GM19035 (cell line): Measurements from ENCODE around the gene TMC6.
A peak's percentile ranks its signal among the peaks of the same experiment; 100 is the strongest.
"Not testable (repeated sequence)": the region's sequence is repeated elsewhere in the genome, so short reads cannot be mapped to it uniquely, and the experiment has no call there.

ENCODE experiments used
- ATAC-seq: cut with Tn5 transposase; IDR thresholded peaks from one replicate; pipeline ENCODE4 v1.9.1; 2021; ENCODE audit not compliant: unreplicated experiment

The TMC6 gene

DNA sequence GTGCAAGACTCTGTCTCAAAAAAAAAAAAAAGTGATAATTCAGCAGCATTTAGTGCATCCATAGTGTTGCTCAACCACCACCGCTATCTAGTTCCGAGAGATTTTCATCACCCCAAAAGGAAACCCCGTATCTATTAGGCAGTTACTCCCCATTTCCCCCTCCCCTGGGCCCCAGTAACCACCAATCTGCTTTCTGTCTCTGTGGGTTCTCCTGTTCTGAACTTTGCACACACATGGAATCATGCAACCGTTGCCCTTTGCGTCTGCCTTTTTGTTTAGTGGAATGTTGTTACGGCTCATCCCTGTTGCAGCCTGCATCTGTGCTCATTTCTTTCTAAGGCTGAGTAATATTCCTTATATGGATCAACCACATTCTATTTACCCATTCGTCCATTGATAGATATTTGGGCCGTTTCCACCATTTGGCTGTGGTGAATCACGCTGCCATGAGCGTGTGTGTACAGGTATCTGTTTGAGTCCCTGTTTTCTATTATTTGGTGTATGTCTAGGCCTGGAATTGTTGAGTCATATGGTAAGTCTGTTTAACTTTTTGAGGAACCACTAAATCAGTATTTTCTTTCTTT, 31.1 kb upstream of the TMC6 start:
- ATAC-seq = no peak

DNA sequence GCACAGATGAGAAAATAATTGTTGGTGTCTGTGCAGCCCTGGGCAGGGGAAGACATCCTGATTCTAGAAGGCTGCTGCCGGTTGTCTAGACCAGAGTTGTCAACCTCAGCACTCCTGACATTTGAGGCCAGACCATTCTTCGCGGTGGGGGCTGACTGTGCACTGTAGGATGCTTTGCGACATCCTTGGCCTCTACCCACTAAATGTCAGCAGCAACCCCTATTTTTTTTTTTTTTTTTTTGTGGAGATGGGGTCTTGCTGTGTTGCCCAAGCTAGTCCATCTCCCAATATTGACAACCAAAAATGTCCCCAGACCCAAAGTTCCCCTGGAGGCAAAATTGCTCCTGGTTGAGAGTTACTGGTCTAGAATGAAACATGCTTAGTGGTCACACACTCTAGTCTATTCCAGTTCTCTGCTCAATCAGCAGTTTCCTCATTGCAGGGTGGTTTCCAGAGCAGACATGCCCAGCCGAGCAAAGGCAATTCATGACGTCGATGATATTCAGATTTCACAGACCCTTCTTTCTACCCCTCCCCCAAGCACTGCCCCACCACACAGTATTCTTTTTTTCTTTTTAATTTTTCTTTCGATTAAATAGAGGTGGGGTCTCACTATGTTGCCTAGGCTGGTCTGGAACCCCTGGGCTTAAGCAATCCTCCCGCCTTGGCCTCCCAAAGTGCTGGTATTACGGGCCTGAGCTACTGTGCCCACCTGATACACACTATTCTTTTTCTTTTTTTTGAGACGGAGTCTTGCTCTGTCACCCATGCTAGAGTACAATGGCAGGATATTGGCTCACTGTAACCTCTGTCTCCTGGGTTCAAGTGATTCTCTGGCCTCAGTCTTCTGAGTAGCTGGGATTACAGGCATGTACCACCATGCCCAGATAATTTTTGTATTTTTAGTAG, 26.6 kb upstream of the TMC6 start:
- ATAC-seq = peak; percentile 67

DNA sequence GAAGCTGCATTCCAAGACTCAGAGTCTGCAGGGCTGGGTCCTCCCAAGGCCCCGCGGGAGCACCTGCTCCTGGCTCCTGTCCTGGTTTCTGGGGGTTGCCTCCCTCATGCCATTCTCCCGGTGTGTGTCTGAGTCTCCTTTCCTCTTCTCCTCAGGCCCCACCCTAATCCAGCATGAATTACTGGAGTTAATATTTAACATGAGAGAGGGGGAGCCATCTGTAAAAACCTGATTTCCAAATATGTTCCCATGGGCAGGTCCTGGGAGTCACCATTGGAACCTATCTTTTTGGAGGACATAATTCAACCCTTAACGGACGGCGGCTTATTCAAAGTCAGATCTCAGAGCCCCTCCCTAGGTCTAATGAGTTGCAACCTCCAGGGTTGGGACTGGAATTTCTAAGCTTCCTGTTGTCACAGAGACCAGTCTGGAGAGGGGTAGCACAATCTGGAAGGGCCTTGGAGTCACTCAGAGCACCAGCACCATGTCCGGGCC, 23.0 kb upstream of the TMC6 start:
- no peak for ATAC-seq

DNA sequence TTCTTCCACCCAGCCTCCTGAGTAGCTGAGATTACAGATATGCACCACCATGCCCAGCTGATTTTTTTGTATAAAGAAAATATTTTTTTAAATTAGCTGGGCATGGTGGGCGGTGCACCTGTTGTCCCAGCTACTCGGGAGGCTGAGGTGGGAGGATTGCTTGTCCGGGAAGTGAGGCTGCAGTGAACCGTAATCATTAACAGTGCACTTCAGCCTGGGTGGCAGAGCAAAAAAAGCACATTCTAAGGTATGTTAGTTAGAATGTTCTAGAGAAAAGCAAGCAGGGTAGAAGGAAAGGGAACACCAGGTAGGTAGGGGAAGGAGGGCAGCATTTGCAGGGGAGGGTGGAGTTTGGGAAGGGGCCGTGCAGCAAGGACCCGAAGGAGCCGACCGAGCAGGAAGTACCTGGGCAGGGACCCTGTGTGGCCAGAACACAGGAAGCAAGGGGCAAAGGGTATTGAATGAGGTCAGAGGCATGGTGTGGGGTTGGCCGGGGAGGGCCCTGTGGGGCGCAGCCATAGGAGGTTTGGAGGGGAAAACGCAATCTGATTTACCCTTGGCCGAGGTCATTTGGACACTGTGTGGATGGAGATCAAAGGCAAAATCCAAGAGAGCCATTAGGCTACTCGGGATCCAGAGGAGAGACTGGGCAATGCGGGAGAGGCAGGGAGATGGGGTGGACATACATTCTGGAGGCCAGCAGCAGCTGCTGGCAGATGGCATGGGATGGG, 19.9 kb upstream of the TMC6 start:
- no peak for ATAC-seq

DNA sequence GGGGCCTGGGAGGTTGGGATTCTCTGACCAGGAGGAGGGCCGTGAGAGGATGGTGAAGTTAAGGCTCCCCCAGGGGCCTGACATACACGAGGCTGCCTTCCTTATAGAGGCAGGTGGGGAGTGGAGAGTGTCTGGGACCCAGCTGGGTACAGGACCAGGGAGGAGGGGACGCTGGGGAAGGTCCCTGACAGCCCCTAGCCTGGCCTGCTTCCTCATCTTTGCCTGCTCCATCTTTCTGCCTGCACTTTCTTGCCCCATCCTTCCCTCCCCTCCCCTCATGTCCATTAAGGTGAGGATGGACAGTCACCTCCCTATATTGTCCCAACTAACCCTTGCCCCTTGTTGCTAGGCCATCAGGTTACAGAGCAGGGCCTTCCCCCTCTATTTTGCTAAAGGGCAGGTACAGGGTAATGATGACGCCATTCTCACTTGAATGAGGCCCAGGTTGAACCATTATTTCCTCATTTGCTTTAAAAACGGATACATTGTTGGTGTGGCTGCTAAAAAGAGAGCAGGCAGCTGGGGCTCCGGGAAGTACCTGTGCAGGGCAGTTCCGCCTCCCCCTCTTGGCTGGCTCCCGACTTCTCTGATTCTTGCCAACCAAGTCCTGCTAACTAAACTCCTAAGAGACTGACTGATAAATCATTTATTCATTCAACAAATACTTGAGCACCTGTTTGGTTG, 18.9 kb upstream of the TMC6 start:
- peak; percentile 51 for ATAC-seq

DNA sequence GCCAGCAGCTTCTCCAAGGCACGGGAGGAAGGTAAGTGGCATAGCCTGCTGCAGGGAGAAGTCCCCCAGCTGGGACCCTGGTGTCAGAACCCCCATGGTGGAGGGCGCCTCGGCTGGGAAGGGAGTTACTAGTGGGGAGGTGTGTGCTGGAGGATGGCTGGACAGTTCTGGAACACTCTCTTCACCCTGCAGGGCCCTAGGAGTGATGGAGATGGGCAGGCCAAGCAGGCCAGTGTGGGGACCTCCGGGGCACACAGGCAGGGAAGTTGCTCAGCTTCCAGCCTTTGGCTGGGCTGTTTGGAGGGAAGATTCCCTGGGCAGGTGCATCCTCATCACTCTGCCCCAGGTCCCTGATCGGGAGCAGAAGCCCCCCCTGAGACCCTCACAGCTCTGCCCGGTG, 18.3 kb upstream of the TMC6 start:
- ATAC-seq = no peak

DNA sequence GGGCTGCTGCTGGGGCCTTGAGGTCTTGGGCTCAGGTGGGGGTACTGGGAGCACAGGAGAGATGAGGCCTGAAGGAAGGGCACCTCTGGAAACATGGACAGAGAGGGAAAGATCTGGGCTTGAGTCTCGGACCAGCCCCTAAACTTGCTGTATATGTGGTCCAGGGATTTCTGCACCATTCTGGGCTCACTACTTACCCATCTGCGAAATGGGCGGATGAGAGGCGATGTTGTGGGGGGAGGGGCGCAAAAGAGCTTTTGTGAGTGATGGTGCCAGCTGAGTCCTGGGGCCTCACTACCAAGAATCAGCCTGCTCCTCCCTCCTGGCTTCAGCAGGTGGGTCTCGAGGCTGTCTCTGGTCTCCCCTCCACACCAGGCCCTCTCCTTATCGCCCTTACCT, 17.9 kb upstream of the TMC6 start:
- no peak for ATAC-seq

DNA sequence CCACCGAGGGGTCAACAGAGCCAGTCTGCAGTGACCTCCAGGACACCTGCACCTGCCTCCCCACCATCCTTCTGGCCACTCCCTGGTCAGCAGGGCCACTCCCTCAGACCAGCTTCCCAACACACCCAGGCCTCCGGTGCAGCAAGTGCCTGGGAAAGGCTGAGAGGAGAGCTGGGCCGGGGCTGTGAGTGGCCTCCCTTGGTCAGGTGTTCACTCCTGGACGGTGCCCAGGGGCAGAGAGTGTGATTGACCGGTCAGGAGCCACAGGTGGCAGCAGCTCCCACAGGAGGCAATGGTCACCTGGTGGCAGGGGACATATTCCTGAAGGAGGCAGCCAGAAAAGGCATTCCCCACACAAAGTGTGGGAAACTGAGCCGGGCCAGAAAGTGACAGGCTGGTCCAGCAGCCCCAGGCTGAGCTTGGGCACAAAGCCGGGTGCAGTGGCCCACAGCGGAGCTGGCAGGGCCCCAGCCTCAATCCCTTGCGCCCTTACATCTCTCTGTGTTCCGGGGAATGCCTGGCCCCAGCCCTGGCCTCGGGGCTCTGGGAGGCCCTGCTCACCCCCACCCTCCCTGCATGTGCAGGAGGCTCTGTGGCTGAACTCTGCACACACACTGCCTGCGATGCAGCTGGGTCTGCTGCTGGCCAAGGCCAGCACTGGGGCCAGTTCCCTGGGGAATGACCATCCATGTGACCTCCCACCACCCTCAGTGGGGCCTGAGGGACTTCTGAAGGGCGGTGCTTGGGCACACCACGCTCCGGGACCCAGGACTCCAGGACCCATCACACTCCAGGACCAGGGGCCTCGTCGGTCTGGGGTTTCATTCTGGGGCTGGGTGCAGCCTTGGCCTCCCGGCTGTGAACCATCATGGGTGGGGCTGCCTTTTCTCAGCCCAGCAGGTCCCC, 16.4 kb upstream of the TMC6 start:
- ATAC-seq = no peak

DNA sequence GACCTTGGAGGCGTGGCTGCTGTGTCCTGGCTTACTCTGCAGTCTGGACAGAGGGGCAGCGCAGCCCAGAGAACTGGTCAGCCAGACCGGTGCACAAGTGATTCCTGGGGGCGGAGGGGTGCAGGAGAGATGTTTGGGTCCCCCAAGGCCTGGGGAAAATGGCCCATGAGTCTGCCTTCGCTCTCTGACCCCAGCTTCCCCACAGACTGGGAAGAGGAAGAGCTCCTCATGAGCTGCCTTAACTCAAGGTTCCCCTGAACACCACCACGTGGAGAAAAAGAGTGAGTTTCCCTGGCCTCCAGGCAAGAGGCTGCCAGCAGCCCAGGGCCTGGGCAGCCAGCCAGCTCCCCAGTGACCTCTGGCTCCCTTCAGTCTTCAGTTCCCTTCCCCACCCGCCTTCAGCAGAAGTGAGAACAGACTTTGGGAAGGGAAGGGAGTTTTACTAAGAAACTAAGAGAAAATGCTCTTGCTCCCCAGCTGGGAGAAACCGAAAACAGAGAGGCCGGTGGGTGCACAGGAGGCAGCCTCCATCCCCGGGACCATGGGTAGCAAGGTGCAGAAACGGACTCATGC, 15.7 kb upstream of the TMC6 start:
- no peak for ATAC-seq

DNA sequence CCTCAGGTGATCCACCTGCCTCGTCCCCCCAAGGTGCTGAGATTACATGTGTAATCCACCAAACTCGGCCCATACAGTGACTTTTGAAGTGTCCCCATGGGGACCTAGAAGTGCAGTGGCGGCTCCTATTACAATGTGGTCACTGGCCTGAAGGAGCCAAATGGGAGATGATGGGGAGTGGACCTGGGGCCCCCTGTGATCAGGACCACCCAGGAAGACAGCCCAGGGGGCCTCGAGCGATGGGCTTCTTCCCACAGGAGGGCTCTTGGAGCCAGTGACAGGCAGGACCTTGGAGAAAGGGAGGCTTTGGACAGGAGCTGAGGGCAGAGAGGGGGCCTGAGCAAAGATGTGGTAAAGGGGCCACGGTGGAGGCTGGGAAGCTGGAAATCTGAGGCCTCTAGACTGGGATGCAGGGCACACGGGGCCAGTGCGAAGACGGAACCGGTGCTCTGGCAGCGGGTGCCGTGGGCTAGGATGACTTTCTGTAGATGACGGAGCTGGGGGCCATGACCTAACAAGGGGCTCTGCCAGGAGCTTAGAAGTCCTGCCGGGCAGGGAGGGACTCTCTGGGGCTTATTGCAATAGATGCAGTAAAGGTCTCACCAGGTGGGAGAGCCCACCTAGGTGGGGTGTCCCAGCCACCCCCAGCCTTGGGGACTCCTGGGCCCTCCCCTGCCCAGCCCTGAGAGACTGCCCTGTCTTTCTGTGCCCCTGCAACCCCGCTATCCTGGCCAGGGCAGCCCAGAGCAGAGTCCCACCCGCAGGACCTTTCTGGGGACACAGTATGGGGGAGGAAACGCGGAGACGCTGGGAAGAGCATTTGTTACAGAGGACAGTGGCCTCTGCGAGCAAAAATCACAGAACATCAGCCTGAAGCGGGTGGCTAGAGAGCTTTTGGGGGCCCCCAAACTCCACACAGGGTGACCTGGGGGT, 14.9 kb upstream of the TMC6 start:
- ATAC-seq = no peak

DNA sequence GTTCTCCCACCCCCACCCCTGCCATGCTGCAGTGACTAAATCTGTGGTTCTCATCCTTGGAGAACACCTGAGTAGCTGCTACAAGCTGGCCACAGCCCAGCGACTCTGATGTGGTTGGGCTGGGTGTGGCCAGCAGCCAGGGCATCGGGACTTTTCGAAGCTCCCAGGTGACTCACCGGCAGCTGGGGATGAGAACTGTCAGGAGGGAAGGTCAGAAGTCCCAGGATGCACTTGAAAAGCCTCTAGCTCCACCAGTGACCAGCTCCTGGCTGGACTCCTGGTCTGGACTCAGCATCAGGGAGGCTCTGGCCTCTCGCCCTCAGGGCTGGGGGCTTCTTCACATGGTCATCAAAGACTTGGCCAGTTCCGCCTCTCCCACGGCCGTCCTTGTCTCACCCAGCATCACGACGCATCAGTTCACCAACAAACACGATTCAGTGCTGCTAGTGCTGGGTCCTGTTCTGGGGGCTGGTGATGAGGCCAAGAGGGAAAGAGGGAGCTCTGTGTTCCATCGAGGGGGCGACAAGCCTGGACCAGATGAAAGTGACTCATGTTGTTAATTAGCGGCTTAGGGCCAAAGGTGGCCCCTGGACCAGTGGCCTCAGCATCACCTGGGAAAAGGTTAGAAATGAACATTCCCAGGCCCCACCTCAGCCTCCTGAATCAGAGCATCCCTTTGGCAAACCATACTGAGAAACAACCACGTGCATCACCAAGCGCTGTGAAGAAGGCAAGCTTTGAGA, 13.7 kb upstream of the TMC6 start:
- ATAC-seq = no peak

DNA sequence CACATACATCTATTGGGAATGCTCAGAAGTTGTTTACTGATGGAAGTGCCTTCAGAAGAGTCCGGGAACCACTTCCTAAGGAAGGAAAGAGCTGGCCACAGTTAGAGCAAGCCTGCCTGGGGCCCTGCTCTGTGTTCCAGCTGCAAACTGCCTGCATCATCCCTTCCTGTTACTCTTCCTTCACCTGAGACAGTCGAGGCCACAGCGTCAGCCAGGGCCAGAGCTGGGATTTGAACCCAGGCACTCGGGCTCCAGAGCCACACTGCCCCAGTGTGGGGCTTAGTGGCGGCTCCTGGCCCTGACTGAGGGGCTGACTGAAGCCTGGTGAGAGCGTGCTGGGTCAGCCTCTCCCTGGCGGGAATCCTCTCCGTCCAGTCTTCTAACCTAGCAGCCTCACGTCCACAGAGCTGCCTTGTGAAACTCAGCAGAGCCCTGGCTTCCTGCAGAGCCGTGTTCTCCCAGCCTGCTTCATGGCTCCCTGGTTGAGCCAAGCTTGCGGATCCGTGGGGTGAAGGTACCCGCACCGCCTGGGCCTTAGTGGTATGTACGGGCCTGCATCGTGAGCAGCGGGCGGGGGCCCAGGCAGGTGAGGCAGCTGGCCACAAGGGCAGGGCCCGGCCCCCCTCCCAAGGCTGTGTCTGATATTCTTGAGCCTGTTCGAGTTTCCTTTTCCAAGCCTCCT, 13.0 kb upstream of the TMC6 start:
- no peak for ATAC-seq

DNA sequence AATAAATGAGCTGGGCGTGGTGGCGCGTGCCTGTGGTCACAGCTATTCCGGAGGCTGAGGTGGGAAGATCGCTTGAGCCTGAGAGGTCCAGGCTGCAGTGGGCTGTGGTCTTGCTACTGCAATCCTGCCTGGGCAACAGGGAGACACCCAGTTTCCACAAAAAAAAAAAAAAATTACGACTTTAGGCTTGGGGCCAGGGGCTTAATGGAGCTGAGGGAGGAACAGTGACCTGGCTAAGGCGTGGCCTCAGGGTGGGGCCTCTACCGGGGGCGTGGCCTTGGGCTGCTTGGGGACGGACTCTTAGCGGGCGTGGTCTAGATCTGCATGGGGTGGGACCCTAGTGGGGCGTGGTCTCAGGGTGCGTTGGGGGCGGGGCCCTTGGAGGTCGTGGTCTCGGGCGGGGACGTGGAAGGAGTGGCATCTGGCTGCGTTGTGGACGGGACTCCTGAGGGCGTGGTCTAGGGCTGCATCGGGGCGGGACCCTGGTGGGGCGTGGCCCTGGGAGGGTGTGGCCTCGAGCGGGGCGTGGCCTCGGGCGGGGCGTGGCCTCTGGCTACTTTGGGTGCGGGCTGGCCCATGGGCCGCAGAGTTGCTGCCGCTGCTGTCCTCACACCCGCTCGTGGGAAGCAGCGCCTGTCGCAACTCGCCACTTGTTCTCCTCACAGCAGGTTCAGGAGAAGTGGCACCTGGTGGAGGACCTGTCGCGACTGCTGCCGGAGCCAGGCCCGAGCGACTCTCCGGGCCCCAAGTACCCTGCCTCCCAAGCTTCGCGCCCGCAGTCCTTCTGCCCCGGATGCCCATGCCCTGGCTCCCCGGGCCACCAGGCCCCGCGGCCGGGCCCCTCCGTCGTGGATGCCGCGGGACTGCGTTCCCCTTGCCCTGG, 11.9 kb upstream of the TMC6 start:
- ATAC-seq = peak; percentile 81

DNA sequence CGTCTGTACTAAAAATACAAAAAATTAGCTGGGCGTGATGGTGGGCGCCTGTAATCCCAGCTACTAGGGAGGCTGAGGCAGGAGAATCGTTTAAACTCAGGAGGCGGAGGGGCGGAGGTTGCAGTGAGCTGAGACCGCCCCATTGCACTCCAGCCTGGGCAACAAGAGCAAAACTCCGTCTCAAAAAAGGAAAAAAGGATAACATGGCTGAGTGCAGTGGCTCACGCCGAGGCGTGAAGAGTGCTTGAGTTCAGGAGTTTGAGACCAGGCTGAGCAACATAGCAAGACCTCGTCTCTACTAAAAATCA, 11.3 kb upstream of the TMC6 start:
- not testable (repeated sequence) for ATAC-seq

DNA sequence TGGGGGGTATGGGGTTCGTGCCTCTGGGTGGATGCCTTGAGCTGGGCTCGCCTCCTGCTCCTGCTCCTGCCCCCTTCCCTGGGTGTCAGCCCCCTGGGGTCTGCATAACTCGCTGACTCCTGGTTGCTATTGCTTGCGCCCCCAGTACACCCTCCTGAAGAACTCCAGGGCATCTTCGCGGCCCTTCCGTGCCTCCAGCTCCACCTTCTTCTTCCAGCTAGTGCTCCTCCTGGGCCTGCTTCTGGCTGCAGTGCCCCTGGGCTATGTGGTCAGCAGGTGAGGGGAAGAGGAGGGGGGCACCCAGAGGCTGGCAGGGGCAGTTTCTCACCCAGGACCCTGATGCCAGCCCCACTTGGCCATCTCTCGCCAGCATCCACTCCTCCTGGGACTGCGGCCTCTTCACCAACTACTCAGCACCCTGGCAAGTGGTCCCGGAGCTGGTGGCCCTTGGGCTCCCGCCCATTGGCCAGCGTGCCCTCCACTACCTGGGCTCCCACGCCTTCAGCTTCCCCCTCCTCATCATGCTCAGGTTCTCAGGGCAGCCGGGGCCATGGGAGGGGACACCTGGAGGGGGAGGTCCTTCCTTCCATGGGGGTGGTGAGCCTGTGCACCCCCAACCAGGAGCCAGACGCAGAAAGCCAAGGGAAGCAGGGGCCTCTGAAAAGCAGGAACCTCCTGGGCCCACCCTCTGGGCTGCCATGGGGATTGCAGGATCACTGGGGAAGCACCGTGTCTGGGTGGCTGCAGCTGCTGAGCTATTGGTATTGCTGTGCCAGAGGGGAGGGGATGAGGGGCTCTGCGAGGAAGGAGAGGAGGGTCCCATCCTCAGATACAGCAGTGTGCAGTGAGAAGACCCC, 9.9 kb upstream of the TMC6 start:
- ATAC-seq = no peak
